GM12878 (cell line): ENCODE results near the gene GJA10. TPM values are rescaled to one million over a fixed set of nuclear protein-coding genes. Genes with fewer than 3 reads are reported as not detected.

Experiments
- ATAC-seq: fragments of 200-7000 bp; cut with Tn5 transposase; 3 replicates; pipeline ENCODE4 v1.9.1; 2020; ENCODE audit warnings: mild to moderate bottlenecking, moderate library complexity
- BruUV-seq: library from RNA; stranded (reverse); fragments of 400-500 nt; replicated peaks from 2 replicates; lab custom pipeline; 2021; lab: Mats Ljungman, UMichigan
- CTCF ChIA-PET: fragments of 300-600 bp; sonication (Branson Sonifier 250); formaldehyde crosslinking; extraction: SDS; loops from one replicate; lab custom pipeline; 2021; ENCODE audit warnings: inconsistent platforms; lab: Yijun Ruan, JAX
- POLR2A ChIA-PET: fragments of 350-600 bp; formaldehyde crosslinking; extraction: SDS; loops from one replicate; lab custom pipeline; 2021; ENCODE audit warnings: inconsistent platforms; lab: Charles Lee
- RAD21 ChIA-PET: fragments of 300-600 bp; sonication (Branson Sonifier 250); formaldehyde crosslinking; loops from one replicate; lab custom pipeline; 2023; ENCODE audit warnings: antibody characterized with exemption; ENCODE audit not compliant: unreplicated experiment; lab: Charles Lee
- SMC1A ChIA-PET: fragments of 300-600 bp; sonication (Branson Sonifier 250); formaldehyde crosslinking; loops from one replicate; lab custom pipeline; 2023; ENCODE audit not compliant: unreplicated experiment, uncharacterized antibody; lab: Charles Lee
- DNase-seq: peaks from one replicate; pipeline ENCODE4 v3.0.0-alpha.2; 2011; ENCODE audit warnings: low read depth, low spot score
- FAIRE-seq: peaks from 3 replicates; lab custom pipeline; 2011; peaks lifted over from hg19 to GRCh38; lab: Jason Lieb, UNC
- H2AFZ ChIP-seq: 2 replicates; pipeline ENCODE4 v1.6.0; 2011; ENCODE audit warnings: low read depth, low read length, control low read depth; ENCODE audit not compliant: control insufficient read depth
- H3K27ac ChIP-seq: 2 replicates; pipeline ENCODE4 v1.5.1; 2011; ENCODE audit warnings: control low read depth; ENCODE audit not compliant: control insufficient read depth, insufficient read depth
- H3K27me3 ChIP-seq, 2 experiments: replicated peaks in 1 of 2; 2 replicates each; pipeline versions ENCODE4 v1.6.0 to v1.6.1; 2011; ENCODE audit warnings: low read length in 1 of 2; ENCODE audit not compliant: control insufficient read depth in 2 of 2, insufficient read depth in 2 of 2
- H3K36me3 ChIP-seq, 2 experiments: 2 replicates each; pipeline ENCODE4 v1.5.1; 2011; ENCODE audit warnings: low read length in 1 of 2; ENCODE audit not compliant: control insufficient read depth in 2 of 2, insufficient read depth in 2 of 2
- H3K4me1 ChIP-seq: 2 replicates; pipeline ENCODE4 v1.6.1; 2011; ENCODE audit warnings: mild to moderate bottlenecking, low read length, moderate library complexity, mixed read lengths; ENCODE audit not compliant: control insufficient read depth, insufficient read depth
- H3K4me2 ChIP-seq: 2 replicates; pipeline ENCODE4 v1.6.0; 2011; ENCODE audit warnings: control low read depth; ENCODE audit not compliant: control insufficient read depth, insufficient read depth
- H3K4me3 ChIP-seq: fragments of 200-600 bp; sonication (generic); 2 replicates; pipeline ENCODE4 v1.5.1; 2016
- H3K79me2 ChIP-seq: 2 replicates; pipeline ENCODE4 v1.6.0; 2011; ENCODE audit warnings: low read length; ENCODE audit not compliant: control insufficient read depth, insufficient read depth
- H3K9ac ChIP-seq: 2 replicates; pipeline ENCODE4 v1.8.0; 2011; ENCODE audit warnings: low read length, control low read depth, mixed read lengths; ENCODE audit not compliant: control insufficient read depth, insufficient read depth
- H3K9me3 ChIP-seq: replicated peaks from 3 replicates; pipeline ENCODE4 v1.5.1; 2011; ENCODE audit warnings: mild to moderate bottlenecking, low read length; ENCODE audit not compliant: control insufficient read depth, insufficient read depth
- H4K20me1 ChIP-seq: 2 replicates; pipeline ENCODE4 v1.6.0; 2011; ENCODE audit not compliant: control insufficient read depth, insufficient read depth
- EED ChIP-seq: sonication (generic); IDR thresholded peaks from 2 replicates; pipeline ENCODE4 v1.6.1; 2016; ENCODE audit warnings: antibody characterized with exemption, low read depth
- GATAD2B ChIP-seq: fragments of 450-650 bp; conservative IDR thresholded peaks from 2 replicates; pipeline ENCODE4 v1.6.1; 2017; ENCODE audit warnings: low read depth, mild to moderate bottlenecking, moderate library complexity
- KAT2A ChIP-seq: conservative IDR thresholded peaks from 2 replicates; pipeline ENCODE4 v1.6.1; 2011; ENCODE audit warnings: low read depth, low read length; ENCODE audit not compliant: control insufficient read depth
- LARP7 ChIP-seq: fragments of 450-650 bp; IDR thresholded peaks from 2 replicates; pipeline ENCODE4 v1.6.1; 2017; ENCODE audit warnings: mild to moderate bottlenecking
- RAD21 ChIP-seq: IDR thresholded peaks from 2 replicates; pipeline ENCODE4 v1.6.1; 2011; ENCODE audit warnings: mild to moderate bottlenecking, low read depth, low read length, moderate library complexity; ENCODE audit not compliant: insufficient read depth
- YBX1 ChIP-seq: fragments of 450-650 bp; IDR thresholded peaks from 2 replicates; pipeline ENCODE4 v1.6.1; 2016; ENCODE audit warnings: antibody characterized with exemption
- ZSCAN29 ChIP-seq: fragments of 450-650 bp; IDR thresholded peaks from 2 replicates; pipeline ENCODE4 v1.6.1; 2017; ENCODE audit warnings: mild to moderate bottlenecking, moderate library complexity
- WGBS: methylation state at CpG from one replicate; pipeline ENCODE4 v1.1.6; 2016; ENCODE audit warnings: low lambda C conversion rate; ENCODE audit not compliant: insufficient replicate concordance, insufficient coverage; ENCODE audit errors: missing lambda C conversion rate; 5-methylcytosine and 5-hydroxymethylcytosine counted together
- in situ Hi-C: fragments of 300-500 bp; cut with MboI; formaldehyde crosslinking; loops from 9 replicates; pipeline ENCODE4 v1.14.3; 2018; ENCODE audit warnings: mixed read lengths
- intact Hi-C: fragments of 100-400 bp; cut with micrococcal nuclease; formaldehyde crosslinking; loops from one replicate; pipeline ENCODE4 v1.14.2; 2022; ENCODE audit not compliant: unreplicated experiment
- polyA plus RNA-seq, 11 experiments: library from polyadenylated mRNA; depleted of rRNA in 4 of 11; unstranded in 6 of 11; stranded (reverse) in 5 of 11; fragments of >200 nt; fragmentation: Nextera tagmentation in 4 of 11; fragmentation: Illumina TruSeq in 1 of 11; extraction: Ambion mirVana in 4 of 11; extraction: Trizol in 1 of 11; gene quantifications; 1 replicate in 1 of 11; 2 replicates in 10 of 11; pipeline versions ENCODE4 v1.2.1 to v1.2.3, GENCODE V29; 2011 to 2016; ENCODE audit warnings: inconsistent platforms in 2 of 11, missing spikeins in 2 of 11, low read depth in 1 of 11
- total RNA-seq, 4 experiments: library from RNA; depleted of rRNA in 3 of 4; stranded (reverse); fragments of >200 nt in 3 of 4; fragmentation: Illumina TruSeq in 1 of 4; extraction: Trizol in 1 of 4; gene quantifications; 2 replicates each; pipeline versions ENCODE4 v1.2.1 to v1.2.3, GENCODE V29; 2013 to 2021
- TF ChIP-seq, protein P1 (sequence below): fragments of 450-650 bp; conservative IDR thresholded peaks from 2 replicates; pipeline ENCODE4 v1.6.1; 2017; ENCODE audit warnings: mild to moderate bottlenecking, moderate library complexity
- TF ChIP-seq, protein P2 (sequence below): fragments of 450-650 bp; IDR thresholded peaks from 2 replicates; pipeline ENCODE4 v1.6.1; 2016; ENCODE audit warnings: mild to moderate bottlenecking, moderate library complexity, borderline replicate concordance
- TF ChIP-seq, protein P3 (sequence below): fragments of 450-650 bp; IDR thresholded peaks from 2 replicates; pipeline ENCODE4 v1.6.1; 2017; ENCODE audit warnings: low read depth, mild to moderate bottlenecking, moderate library complexity
- TF ChIP-seq, protein P4 (sequence below): fragments of 450-650 bp; IDR thresholded peaks from 2 replicates; pipeline ENCODE4 v1.6.1; 2018; ENCODE audit warnings: borderline replicate concordance, mild to moderate bottlenecking; ENCODE audit not compliant: partially characterized antibody

Gene GJA10
- total and polyA plus RNA-seq, 10 of the 15 experiments (the other 5 are each of a cell fraction or from before 2014, with no cell fraction given): not detected

DNA sequence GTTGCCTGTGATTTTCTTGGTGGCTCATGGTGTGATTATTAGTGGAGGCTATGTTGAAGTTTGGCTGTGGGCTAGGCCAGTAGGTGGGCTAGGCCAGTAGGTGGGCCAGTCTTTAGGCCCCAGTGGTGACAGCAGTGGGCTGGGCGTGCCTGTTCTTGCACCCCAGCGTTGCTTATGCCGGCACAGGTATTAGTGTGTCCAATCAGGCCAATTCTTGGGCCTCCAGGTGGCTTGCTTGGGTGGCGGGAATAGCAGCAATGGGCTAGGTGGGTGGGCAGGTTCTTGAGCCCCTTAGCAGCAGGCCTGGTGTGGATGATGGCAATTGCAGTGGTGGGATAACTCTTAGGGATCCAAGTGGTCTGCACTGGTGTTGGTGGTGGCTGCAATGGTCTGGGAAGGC is 22.9 kb downstream of the GJA10 start:
- Histone ChIP-seq H4K20me1 (no peaks in the 10 kb centered on the region), H3K4me2 (no peak overlapping the region), H3K9ac (no peak overlapping the region), H3K27me3 (no peaks in the 10 kb centered on the region; a peak in 1 of 4 replicates), H3K27ac (no peak overlapping the region), H3K9me3 (no peaks in the 10 kb centered on the region; the same call in 1 of the 3 replicates), H3K79me2 (no peaks in the 10 kb centered on the region), H3K4me1 (no peaks in the 10 kb centered on the region), H3K4me3 (no peak overlapping the region), H3K36me3 (no peaks in the 10 kb centered on the region), H2AFZ (no peak overlapping the region)
- POLR2A ChIA-PET: no interaction called here
- CTCF ChIA-PET: no interaction called here
- no peak for ATAC-seq
- no peak for DNase-seq
- in situ Hi-C loops: no loop called here
- FAIRE-seq: no peak
- RAD21 ChIA-PET: no interaction called here
- WGBS: 51% methylated on average over 4 of the region's 4 CpGs
- SMC1A ChIA-PET: no interaction called here
- intact Hi-C loops: no loop called here
- BruUV-seq: no TSS peak
- TF ChIP-seq GATAD2B (no peak), KAT2A (no peak), RAD21 (no peak), YBX1 (no peak), LARP7 (no peak), EED (no peak), ZSCAN29 (no peak)
- TF ChIP-seq, protein P1, sequence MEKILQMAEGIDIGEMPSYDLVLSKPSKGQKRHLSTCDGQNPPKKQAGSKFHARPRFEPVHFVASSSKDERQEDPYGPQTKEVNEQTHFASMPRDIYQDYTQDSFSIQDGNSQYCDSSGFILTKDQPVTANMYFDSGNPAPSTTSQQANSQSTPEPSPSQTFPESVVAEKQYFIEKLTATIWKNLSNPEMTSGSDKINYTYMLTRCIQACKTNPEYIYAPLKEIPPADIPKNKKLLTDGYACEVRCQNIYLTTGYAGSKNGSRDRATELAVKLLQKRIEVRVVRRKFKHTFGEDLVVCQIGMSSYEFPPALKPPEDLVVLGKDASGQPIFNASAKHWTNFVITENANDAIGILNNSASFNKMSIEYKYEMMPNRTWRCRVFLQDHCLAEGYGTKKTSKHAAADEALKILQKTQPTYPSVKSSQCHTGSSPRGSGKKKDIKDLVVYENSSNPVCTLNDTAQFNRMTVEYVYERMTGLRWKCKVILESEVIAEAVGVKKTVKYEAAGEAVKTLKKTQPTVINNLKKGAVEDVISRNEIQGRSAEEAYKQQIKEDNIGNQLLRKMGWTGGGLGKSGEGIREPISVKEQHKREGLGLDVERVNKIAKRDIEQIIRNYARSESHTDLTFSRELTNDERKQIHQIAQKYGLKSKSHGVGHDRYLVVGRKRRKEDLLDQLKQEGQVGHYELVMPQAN: no peak
- TF ChIP-seq, protein P2, sequence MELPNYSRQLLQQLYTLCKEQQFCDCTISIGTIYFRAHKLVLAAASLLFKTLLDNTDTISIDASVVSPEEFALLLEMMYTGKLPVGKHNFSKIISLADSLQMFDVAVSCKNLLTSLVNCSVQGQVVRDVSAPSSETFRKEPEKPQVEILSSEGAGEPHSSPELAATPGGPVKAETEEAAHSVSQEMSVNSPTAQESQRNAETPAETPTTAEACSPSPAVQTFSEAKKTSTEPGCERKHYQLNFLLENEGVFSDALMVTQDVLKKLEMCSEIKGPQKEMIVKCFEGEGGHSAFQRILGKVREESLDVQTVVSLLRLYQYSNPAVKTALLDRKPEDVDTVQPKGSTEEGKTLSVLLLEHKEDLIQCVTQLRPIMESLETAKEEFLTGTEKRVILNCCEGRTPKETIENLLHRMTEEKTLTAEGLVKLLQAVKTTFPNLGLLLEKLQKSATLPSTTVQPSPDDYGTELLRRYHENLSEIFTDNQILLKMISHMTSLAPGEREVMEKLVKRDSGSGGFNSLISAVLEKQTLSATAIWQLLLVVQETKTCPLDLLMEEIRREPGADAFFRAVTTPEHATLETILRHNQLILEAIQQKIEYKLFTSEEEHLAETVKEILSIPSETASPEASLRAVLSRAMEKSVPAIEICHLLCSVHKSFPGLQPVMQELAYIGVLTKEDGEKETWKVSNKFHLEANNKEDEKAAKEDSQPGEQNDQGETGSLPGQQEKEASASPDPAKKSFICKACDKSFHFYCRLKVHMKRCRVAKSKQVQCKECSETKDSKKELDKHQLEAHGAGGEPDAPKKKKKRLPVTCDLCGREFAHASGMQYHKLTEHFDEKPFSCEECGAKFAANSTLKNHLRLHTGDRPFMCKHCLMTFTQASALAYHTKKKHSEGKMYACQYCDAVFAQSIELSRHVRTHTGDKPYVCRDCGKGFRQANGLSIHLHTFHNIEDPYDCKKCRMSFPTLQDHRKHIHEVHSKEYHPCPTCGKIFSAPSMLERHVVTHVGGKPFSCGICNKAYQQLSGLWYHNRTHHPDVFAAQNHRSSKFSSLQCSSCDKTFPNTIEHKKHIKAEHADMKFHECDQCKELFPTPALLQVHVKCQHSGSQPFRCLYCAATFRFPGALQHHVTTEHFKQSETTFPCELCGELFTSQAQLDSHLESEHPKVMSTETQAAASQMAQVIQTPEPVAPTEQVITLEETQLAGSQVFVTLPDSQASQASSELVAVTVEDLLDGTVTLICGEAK: no peak
- TF ChIP-seq, protein P3, sequence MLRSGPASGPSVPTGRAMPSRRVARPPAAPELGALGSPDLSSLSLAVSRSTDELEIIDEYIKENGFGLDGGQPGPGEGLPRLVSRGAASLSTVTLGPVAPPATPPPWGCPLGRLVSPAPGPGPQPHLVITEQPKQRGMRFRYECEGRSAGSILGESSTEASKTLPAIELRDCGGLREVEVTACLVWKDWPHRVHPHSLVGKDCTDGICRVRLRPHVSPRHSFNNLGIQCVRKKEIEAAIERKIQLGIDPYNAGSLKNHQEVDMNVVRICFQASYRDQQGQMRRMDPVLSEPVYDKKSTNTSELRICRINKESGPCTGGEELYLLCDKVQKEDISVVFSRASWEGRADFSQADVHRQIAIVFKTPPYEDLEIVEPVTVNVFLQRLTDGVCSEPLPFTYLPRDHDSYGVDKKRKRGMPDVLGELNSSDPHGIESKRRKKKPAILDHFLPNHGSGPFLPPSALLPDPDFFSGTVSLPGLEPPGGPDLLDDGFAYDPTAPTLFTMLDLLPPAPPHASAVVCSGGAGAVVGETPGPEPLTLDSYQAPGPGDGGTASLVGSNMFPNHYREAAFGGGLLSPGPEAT: no peak
- TF ChIP-seq, protein P4, sequence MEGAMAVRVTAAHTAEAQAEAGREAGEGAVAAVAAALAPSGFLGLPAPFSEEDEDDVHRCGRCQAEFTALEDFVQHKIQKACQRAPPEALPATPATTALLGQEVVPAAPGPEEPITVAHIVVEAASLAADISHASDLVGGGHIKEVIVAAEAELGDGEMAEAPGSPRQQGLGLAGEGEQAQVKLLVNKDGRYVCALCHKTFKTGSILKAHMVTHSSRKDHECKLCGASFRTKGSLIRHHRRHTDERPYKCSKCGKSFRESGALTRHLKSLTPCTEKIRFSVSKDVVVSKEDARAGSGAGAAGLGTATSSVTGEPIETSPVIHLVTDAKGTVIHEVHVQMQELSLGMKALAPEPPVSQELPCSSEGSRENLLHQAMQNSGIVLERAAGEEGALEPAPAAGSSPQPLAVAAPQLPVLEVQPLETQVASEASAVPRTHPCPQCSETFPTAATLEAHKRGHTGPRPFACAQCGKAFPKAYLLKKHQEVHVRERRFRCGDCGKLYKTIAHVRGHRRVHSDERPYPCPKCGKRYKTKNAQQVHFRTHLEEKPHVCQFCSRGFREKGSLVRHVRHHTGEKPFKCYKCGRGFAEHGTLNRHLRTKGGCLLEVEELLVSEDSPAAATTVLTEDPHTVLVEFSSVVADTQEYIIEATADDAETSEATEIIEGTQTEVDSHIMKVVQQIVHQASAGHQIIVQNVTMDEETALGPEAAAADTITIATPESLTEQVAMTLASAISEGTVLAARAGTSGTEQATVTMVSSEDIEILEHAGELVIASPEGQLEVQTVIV: no peak
